Fibroblast of upper back skin (primary cell): Measurements from ENCODE around the gene PRKCE.

Experiments
- DNase-seq: peaks from one replicate; pipeline ENCODE4 v3.0.0-alpha.2; 2013

Gene PRKCE

GRCh38 chr2:46163804-46164528 is 512.5 kb downstream of the PRKCE start:
- peak; percentile 26 for DNase-seq

- DNase-seq, result peak; percentile 99
Observed at GRCh38 chr2:46164529-46165301, 513.2 kb downstream of the PRKCE start.

- DNase-seq, result no peak
Observed at GRCh38 chr2:46165916-46166315, 514.4 kb downstream of the PRKCE start.

- no peak for DNase-seq
Observed at GRCh38 chr2:46167406-46167805, 515.9 kb downstream of the PRKCE start.

GRCh38 chr2:46167924-46168323 is 516.4 kb downstream of the PRKCE start:
- peak; percentile 61 for DNase-seq

GRCh38 chr2:46169467-46169866 is 518.0 kb downstream of the PRKCE start:
- DNase-seq, result no peak

- no peak for DNase-seq
Observed at GRCh38 chr2:46170026-46170425, 518.6 kb downstream of the PRKCE start.

GRCh38 chr2:46170611-46171350 is 519.3 kb downstream of the PRKCE start:
- DNase-seq, result no peak

- DNase-seq, result peak; percentile 79
Observed at GRCh38 chr2:46171411-46171953, 520.0 kb downstream of the PRKCE start.

- DNase-seq, result no peak
Observed at GRCh38 chr2:46171996-46172546, 520.6 kb downstream of the PRKCE start.

GRCh38 chr2:46173030-46173429 is 521.6 kb downstream of the PRKCE start:
- DNase-seq, result no peak

- no peak for DNase-seq
Observed at GRCh38 chr2:46173636-46174250, 522.3 kb downstream of the PRKCE start.

- DNase-seq, result no peak
Observed at GRCh38 chr2:46174345-46175170, 523.1 kb downstream of the PRKCE start.

- peak; percentile 74 for DNase-seq
Observed at GRCh38 chr2:46175419-46175818, 523.9 kb downstream of the PRKCE start.

- DNase-seq, result peak; percentile 38
Observed at GRCh38 chr2:46177461-46178089, 526.1 kb downstream of the PRKCE start.

- DNase-seq, result peak; percentile 95
Observed at GRCh38 chr2:46179037-46179621, 527.7 kb downstream of the PRKCE start.

- no peak for DNase-seq
Observed at GRCh38 chr2:46180189-46180588, 528.7 kb downstream of the PRKCE start.

GRCh38 chr2:46181306-46181705 is 529.8 kb downstream of the PRKCE start:
- DNase-seq, result no peak

GRCh38 chr2:46181789-46182530 is 530.5 kb downstream of the PRKCE start:
- no peak for DNase-seq

- DNase-seq, result no peak
Observed at GRCh38 chr2:46183426-46183825, 532.0 kb downstream of the PRKCE start.
